ENCODE data around the gene PRPSAP2.

Gene PRPSAP2

GRCh38 chr17:18975597-18975996 lies 117.7 kb downstream of the PRPSAP2 start:
- DNase-seq (ENCODE audit: low read depth): no peak
- no peak overlapping the region for H3K4me3 ChIP-seq (ENCODE audit: low read depth, low read length)
- TF ChIP-seq, protein P1, sequence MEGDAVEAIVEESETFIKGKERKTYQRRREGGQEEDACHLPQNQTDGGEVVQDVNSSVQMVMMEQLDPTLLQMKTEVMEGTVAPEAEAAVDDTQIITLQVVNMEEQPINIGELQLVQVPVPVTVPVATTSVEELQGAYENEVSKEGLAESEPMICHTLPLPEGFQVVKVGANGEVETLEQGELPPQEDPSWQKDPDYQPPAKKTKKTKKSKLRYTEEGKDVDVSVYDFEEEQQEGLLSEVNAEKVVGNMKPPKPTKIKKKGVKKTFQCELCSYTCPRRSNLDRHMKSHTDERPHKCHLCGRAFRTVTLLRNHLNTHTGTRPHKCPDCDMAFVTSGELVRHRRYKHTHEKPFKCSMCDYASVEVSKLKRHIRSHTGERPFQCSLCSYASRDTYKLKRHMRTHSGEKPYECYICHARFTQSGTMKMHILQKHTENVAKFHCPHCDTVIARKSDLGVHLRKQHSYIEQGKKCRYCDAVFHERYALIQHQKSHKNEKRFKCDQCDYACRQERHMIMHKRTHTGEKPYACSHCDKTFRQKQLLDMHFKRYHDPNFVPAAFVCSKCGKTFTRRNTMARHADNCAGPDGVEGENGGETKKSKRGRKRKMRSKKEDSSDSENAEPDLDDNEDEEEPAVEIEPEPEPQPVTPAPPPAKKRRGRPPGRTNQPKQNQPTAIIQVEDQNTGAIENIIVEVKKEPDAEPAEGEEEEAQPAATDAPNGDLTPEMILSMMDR (IDR thresholded peaks at IDR 0.05; ENCODE audit: low read depth, low read length, missing control alignments): no peak

DNA sequence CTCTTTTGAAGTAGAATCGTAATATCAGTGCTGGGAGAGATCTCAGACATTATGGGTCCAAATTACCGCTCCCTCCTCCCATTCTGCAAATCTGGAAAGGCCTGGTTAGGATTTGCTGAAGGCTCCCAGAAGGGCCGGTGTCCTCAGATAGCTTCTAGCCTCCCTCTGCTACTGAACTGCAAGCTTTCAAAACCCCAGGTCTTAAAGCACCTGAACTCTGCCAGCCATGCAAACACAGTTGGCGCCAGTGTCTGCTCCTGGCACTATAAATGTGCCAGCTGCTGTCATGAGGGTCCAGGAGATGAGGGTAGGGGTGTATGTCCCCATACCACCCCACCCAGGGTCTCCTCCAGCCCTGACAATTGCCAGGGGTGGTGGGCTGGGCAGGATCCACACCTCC lies 118.3 kb downstream of the PRPSAP2 start:
- no peak overlapping the region for H3K4me3 ChIP-seq (ENCODE audit: low read depth, low read length)
- TF ChIP-seq, protein P1 (IDR thresholded peaks at IDR 0.05; ENCODE audit: low read depth, low read length, missing control alignments): no peak
- DNase-seq (ENCODE audit: low read depth): no peak

- H3K4me3 ChIP-seq (ENCODE audit: low read depth, low read length): no peak overlapping the region
- DNase-seq (ENCODE audit: low read depth): no peak
- TF ChIP-seq, protein P1 (IDR thresholded peaks at IDR 0.05; ENCODE audit: low read depth, low read length, missing control alignments): no peak
These were observed 119.1 kb downstream of the PRPSAP2 start for GRCh38 chr17:18977021-18977420.

DNA sequence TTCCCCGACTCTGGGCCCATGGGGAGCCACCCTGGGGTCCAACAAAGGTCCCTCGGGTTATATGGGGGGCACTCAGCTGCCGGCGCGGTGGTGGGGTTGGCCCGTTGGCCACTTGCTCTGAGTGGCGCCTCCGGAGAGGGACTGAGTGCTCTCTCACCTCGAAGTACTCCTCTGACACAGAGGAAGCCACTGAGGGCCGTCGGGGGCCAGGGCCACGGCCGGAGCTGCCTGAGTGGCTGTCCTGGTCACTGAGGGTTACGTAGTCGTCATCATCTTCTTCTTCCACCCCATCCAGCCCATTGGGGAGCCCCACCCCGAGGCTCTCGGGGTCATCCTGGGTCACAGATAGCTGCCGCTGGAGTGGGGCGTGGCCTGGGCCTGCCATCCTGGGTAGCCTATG lies 119.7 kb downstream of the PRPSAP2 start:
- no peak for DNase-seq (ENCODE audit: low read depth)
- H3K4me3 ChIP-seq (ENCODE audit: low read depth, low read length): no peak overlapping the region
- TF ChIP-seq, protein P1 (IDR thresholded peaks at IDR 0.05; ENCODE audit: low read depth, low read length, missing control alignments): no peak

- TF ChIP-seq, protein P1 (IDR thresholded peaks at IDR 0.05; ENCODE audit: low read depth, low read length, missing control alignments): no peak
- H3K4me3 ChIP-seq (ENCODE audit: low read depth, low read length): no peak overlapping the region
- no peak for DNase-seq (ENCODE audit: low read depth)
These were observed 120.1 kb downstream of the PRPSAP2 start for GRCh38 chr17:18978050-18978449.

DNA sequence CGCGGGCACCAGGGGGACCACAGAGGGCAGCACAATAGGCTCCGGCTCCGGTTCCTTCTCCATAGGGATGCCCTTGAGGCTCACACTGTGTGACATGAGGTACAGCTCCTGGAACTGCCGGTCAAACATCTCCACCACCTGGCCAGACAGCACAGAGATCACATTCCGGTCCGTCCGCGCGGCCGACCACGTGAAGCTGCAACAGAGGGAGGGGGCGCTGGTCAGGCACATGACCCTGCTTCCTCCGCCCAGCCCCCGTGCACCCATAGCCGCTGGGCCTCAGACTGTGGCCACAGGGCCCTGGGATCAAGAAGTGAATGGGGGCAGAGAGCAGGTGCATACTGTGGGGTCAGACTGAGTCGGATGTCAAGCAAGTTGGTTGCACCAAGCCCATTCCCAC lies 120.7 kb downstream of the PRPSAP2 start:
- no peak overlapping the region for H3K4me3 ChIP-seq (ENCODE audit: low read depth, low read length)
- TF ChIP-seq, protein P1 (IDR thresholded peaks at IDR 0.05; ENCODE audit: low read depth, low read length, missing control alignments): no peak
- DNase-seq (ENCODE audit: low read depth): no peak

All from GM12864 (cell line).